Stimulated activated CD4-positive, alpha-beta T cell treated with anti-CD3 and anti-CD28 coated beads, Interleukin-2, amount 100 ng/mL, for 24 hours (primary cell): ENCODE measurements around the gene NDUFB10.
A peak's percentile ranks its signal among the peaks of the same experiment; 100 is the strongest.

Experiments
- DNase-seq, 2 donors: peaks; one replicate each; pipeline ENCODE4 v3.0.0-alpha.2; 2020

NDUFB10 gene

DNA sequence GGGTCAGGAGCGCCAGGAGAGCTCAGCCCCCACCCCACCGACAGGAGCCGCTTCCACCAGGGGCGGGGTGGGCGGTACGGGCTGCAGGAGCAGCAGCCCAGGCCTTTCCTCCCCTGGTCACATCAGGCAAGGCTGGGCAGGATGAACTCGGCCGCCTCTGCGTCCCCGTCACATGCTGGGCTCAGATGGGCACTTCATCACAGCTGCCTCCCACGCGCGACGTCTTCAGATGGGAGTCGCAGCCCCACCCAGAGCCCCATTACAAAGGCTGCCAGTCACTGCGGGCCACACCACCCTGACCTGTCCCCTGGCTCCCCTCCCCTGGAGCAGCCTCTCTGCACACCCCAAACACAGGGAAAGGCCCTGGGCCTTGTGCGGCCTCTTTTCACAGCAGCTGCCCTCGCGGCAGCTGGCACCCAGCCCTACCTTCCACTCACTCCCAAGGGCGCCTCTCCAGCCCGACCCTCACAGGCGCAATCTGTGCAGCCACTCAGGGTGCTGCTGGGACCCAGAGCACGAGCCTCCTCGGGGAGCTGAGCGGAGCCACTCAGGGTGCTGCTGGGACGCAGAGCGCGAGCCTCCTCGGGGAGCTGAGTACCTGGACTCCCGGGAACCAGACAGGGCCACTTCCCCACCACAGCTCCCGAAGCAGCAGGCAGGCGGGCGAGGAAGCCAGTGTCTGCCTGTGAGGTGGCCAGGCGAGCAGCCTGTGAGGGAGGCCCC is 45.6 kb downstream of the NDUFB10 start:
- no peak for DNase-seq

DNA sequence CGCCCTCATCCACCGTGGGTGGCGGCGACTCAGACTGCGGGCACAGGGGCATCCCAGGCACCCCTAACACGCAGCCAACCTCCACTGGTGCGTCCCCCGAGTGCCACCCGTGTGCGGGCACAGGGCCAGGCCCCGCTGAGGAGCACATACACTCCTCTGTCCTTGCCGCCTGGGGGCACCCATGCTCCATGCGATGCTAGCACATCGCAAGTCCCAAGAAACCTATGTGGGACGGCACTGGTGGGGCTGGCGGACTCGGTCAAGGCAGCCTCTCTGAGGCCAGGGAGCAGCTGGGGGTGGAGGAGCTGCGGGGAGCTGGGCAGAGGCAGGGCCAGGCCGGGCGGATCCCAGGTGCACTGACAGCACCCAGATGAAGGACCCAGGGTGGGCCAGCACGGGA is 46.3 kb downstream of the NDUFB10 start:
- DNase-seq, result no peak

DNA sequence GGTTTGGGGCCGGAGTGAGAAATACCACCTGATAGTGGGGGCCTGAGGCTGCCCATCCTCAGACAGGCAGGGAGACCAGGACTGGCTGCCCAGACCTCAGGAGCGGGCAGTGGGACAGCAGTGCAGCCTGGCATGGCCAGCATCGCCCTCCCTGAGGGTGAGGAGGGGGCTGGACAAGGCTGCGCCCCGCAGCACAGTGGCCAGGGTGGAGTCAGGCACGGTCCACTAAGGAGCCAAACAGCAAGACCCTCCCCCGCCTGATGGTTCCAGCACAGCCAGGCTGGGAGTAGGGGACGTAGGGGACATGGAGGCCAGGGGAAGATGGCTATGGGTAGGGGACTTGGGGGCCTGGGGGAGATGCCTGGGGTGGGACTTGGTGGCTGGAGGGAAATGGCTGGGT is 47.0 kb downstream of the NDUFB10 start:
- no peak for DNase-seq

DNA sequence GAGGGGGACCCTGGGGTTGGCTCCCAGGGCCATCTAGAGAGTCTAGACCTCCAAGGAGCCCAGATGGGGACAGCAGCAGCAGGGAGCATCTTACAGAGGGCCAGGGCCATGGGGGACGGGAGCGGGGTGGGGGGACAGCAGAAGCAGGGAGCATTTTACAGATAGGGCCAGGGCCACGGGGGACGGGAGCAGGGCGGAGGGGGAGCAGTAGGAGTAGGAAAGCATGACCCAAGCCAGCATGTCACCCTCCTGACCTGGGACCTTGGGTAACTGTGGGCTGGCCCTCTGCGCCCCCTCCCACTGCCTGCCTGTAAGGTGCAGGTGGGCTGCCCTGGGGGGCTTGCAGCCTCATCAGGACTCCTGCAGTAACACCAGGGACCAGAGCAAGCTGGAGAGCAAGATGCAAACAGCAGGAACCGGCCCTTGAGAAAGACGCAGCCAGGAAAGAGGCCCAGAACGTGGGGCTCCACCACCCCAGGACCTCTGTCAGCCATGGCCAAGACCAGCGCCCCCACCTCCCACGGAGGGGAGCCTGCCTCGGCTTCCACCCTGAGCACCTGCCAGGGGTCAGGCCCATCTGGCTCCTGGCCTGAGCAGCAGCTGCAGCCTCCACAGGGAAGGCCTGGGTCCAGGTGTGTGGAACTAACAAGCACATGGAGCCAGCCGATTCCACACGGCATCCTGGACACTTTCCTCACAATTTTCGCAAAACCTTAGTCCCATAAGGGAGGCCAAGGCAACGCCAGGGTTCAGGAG is 47.9 kb downstream of the NDUFB10 start:
- no peak for DNase-seq

DNA sequence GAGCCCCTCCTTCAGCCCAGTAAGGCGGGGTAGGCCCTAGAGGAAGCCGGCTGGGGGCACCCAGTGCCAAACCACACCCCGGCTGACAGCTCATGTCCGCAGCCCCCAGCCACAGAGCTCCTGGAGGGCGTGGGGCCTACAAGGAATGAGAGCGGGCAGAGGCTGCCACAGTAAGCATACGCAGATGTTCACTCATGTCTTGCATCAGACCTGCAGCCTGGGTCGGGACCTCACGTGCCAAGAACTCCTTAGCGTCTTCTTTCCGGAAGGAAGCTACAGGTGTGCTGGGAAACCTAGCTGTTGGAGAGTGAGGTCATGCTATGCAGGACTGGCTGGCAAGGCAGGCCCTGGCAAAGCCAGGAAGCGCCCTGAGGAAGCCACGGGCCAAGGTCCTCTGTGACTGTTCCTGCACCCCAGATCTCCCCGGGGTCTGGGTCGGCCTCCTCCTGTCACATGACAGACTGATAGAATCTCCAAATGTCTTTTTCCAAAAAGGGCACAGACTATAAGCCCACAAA is 48.7 kb downstream of the NDUFB10 start:
- DNase-seq, result peak in 1 of 2 donors; percentile 35

- peak; percentile 40 to 60 for DNase-seq
Measured at GRCh38 chr16:2008631-2009163, 49.4 kb downstream of the NDUFB10 start.

DNA sequence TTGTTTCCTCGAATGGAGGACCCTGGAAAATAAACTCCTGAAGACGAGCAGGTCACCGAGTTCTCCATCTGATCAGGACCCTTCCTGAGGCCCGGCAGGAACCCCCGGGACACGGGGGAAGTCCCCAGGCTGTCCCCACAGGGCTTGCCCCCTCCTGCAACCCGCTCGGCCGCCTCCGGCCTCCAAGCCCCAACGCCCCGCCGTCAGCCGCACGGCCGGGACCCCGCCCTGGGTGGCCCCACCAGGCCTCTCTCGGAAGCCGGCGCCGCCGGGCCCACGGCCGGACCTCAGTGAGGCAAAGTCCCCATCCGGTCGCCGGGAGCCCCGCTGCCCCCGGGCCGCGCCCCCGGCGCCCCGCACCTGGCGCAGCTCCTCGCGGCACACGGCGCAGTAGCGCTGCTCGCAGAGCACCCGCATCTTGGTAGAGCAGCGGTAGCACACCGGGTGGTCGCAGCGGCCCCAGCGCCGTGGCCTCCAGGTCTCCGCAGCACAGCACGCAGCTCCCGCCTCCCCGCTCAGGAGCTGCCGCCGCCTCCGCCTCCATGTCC is 49.9 kb downstream of the NDUFB10 start:
- peak in 1 of 2 donors; percentile 38 for DNase-seq

DNA sequence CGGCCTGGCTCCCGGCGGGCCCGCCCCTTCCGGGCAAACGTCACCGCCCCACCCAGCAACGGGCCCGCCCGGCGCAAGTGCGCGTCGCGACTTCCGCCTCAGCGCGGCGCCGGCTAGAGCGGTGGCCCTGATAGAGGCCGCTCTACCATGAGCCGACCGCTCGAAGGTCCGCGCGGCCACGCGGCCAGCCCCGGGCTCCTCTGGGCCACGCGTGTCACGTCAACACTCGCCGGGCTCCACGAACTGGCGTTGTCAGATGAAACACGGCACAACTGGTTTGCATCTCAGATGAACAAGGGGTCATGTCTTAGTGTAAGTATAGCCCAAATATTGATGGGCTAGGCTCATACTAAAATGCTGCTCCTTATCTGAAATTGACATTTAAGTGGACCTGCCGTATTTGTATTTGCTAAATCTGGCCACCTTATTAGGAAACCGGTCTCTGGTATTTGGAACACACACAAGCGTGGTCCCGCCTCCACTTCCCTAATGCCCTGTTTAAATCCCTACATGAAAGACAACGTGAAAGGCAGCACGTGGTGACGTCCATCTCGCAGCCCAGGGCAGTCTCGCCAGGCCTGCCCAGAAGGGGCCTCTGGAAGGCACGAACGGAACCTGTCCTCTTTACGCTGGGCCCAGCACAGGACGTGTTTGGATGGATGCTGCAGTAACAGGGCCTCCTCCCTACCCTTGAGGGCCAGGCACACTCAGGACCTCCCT is 50.6 kb downstream of the NDUFB10 start, which contains the start of gene ZNF598:
Gene ZNF598 (minus strand): TSS at position 31 of the 720 bp plus-strand sequence.
- DNase-seq, result peak; percentile 81 to 85
